ENCODE data around the gene TMEM231. TPM values are rescaled to one million over a fixed set of nuclear protein-coding genes. Genes with fewer than 3 reads are reported as not detected.

TMEM231 gene
- polyA plus RNA-seq, 3 donors: 0.27 to 0.75 (median 0.72) TPM

DNA sequence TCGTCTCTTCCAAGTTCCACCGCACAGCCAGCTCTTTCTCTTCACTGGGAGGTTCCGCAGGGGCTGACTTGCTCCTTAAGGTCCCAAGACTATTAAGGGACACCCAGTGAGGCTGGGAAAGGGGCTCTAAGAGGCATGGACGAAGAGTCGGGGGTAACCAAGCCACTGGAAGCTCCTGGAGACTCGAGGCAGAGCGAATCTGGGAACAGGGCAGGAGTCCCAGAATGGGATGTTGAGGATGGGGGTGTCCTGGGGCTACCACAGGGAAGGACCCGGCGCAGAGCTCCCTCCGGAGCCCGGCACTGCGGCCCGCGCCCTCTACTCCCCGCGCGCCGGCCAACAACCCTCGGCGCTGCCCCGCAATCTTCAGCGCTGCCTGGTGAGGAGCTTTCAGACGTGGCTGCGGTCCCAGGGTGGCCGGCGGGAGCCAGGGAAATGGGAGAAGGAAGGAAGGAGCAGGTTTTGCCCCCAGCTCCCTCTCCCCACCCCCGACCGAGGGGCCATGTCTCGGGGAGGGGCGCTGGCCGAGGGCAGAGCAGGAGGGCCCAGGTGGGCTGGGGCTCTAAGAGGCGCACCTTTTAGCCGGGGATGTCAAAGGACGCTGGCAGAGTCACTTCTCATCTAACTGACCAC lies 20.7 kb downstream of the TMEM231 start:
- Mint-ChIP-seq H3K4me1 (no peaks in the 10 kb centered on the region), H3K36me3 (no peaks in the 10 kb centered on the region), H3K9me3 (peaks cover 0 to 2% (median 0%) of the 10 kb centered on the region in 7 donors), H3K4me3 (no peak overlapping the region), H3K27me3 (ENCODE audit: low read depth in 3 of 3) (peaks cover 0 to 4% (median 4%) of the 10 kb centered on the region in 3 donors), H3K27ac (no peak overlapping the region)
- Histone ChIP-seq H3K36me3 (replicated peaks in 1 of 2; ENCODE audit: control insufficient read depth in 1 of 2, insufficient read depth in 2 of 2, low read length in 2 of 2) (no peaks in the 10 kb centered on the region), H3K4me3 (replicated peaks in 1 of 3; ENCODE audit: low read depth in 2 of 3, low read length in 3 of 3) (no peak overlapping the region), H4K20me1 (ENCODE audit: insufficient read depth, low read length) (no peaks in the 10 kb centered on the region), H3K27me3 (ENCODE audit: control insufficient read depth in 2 of 2, insufficient read depth in 2 of 2, low read length in 2 of 2) (no peaks in the 10 kb centered on the region), H3K27ac (ENCODE audit: low read depth in 1 of 2, low read length in 2 of 2) (no peak overlapping the region), H3K9ac (ENCODE audit: insufficient read depth, low read length, poor library complexity, severe bottlenecking) (no peak overlapping the region), H3K79me2 (ENCODE audit: insufficient read depth, low read length) (no peaks in the 10 kb centered on the region), H3K9me3 (replicated peaks in 1 of 2; ENCODE audit: control insufficient read depth in 1 of 2, insufficient read depth in 1 of 2, low read length in 2 of 2) (no peaks in the 10 kb centered on the region), H3K4me1 (ENCODE audit: control insufficient read depth in 1 of 2, insufficient read depth in 2 of 2, low read length in 2 of 2) (no peaks in the 10 kb centered on the region), H2AFZ (ENCODE audit: insufficient read depth, low read depth, low read length, poor library complexity, severe bottlenecking) (no peak overlapping the region), H3K4me2 (replicated peaks; ENCODE audit: extremely low read depth, low read length, poor library complexity, severe bottlenecking) (no peak overlapping the region)
- 84% methylated on average over 22 of the region's 34 CpGs for WGBS (ENCODE audit: insufficient coverage)
- TF ChIP-seq, protein P1, sequence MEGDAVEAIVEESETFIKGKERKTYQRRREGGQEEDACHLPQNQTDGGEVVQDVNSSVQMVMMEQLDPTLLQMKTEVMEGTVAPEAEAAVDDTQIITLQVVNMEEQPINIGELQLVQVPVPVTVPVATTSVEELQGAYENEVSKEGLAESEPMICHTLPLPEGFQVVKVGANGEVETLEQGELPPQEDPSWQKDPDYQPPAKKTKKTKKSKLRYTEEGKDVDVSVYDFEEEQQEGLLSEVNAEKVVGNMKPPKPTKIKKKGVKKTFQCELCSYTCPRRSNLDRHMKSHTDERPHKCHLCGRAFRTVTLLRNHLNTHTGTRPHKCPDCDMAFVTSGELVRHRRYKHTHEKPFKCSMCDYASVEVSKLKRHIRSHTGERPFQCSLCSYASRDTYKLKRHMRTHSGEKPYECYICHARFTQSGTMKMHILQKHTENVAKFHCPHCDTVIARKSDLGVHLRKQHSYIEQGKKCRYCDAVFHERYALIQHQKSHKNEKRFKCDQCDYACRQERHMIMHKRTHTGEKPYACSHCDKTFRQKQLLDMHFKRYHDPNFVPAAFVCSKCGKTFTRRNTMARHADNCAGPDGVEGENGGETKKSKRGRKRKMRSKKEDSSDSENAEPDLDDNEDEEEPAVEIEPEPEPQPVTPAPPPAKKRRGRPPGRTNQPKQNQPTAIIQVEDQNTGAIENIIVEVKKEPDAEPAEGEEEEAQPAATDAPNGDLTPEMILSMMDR (IDR thresholded peaks at IDR 0.05): no peak
- intact Hi-C loops (cut with micrococcal nuclease): no loop called here
- no peak for DNase-seq

DNA sequence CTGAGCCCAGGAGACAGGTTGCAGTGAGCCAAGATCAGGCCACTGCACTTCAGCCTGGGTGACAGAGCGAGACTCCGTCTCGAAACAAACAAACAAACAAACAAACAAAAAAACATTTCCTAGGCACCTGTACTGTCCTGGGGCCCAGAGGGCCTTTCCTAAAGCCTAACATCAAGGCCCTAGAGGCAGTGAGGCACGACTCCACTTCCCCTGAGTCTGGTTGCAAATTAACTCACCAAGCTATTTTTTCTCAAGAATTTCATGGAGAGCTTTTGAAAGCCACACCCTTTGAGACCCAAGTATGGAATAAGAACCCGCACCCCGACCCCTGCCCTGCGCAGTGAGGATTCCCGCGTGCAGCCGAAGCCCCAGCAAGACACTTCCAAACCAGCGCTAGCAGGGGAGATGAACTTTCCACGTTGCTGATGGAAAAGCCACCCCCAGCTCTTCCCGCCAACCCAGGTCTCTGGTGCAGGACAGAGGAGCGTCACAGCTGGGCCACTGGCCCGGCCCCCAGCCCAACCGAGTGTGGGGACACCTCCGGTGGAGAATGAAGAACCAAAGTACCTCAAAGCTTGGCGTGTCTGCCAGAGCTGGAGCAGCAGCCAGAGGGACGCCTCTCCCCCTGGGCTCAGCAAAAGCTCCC lies 21.4 kb downstream of the TMEM231 start:
- H3K79me2 ChIP-seq (ENCODE audit: insufficient read depth, low read length): no peaks in the 10 kb centered on the region
- H3K36me3 ChIP-seq (replicated peaks in 1 of 2; ENCODE audit: control insufficient read depth in 1 of 2, insufficient read depth in 2 of 2, low read length in 2 of 2): no peaks in the 10 kb centered on the region
- H3K27me3 ChIP-seq (ENCODE audit: control insufficient read depth in 2 of 2, insufficient read depth in 2 of 2, low read length in 2 of 2): no peaks in the 10 kb centered on the region
- no peak for DNase-seq
- no peak overlapping the region for H3K4me3 ChIP-seq (replicated peaks in 1 of 3; ENCODE audit: low read depth in 2 of 3, low read length in 3 of 3)
- Mint-ChIP-seq H3K4me1 (no peaks in the 10 kb centered on the region), H3K9me3 (peaks cover 0 to 4% (median 0%) of the 10 kb centered on the region in 7 donors), H3K4me3 (no peak overlapping the region), H3K36me3 (no peaks in the 10 kb centered on the region), H3K27me3 (ENCODE audit: low read depth in 3 of 3) (peaks cover 0 to 4% (median 4%) of the 10 kb centered on the region in 3 donors), H3K27ac (no peak overlapping the region)
- no peak overlapping the region for H3K27ac ChIP-seq (ENCODE audit: low read depth in 1 of 2, low read length in 2 of 2)
- H3K9me3 ChIP-seq (replicated peaks in 1 of 2; ENCODE audit: control insufficient read depth in 1 of 2, insufficient read depth in 1 of 2, low read length in 2 of 2): no peaks in the 10 kb centered on the region
- H3K9ac ChIP-seq (ENCODE audit: insufficient read depth, low read length, poor library complexity, severe bottlenecking): no peak overlapping the region
- TF ChIP-seq, protein P1 (IDR thresholded peaks at IDR 0.05): no peak
- no peaks in the 10 kb centered on the region for H3K4me1 ChIP-seq (ENCODE audit: control insufficient read depth in 1 of 2, insufficient read depth in 2 of 2, low read length in 2 of 2)
- intact Hi-C loops (cut with micrococcal nuclease): no loop called here
- H3K4me2 ChIP-seq (replicated peaks; ENCODE audit: extremely low read depth, low read length, poor library complexity, severe bottlenecking): no peak overlapping the region
- no peaks in the 10 kb centered on the region for H4K20me1 ChIP-seq (ENCODE audit: insufficient read depth, low read length)
- no peak overlapping the region for H2AFZ ChIP-seq (ENCODE audit: insufficient read depth, low read depth, low read length, poor library complexity, severe bottlenecking)
- WGBS (ENCODE audit: insufficient coverage): 90% methylated on average over 19 of the region's 19 CpGs

Data from CD14-positive monocyte (primary cell).